Smooth muscle cell (in vitro differentiated cells): ENCODE measurements around the gene RASSF3. TPM values are rescaled to one million over a fixed set of nuclear protein-coding genes. Genes with fewer than 3 reads are reported as not detected.

Experiments used
- DNase-seq: peaks from one replicate; lab custom pipeline; 2025; ENCODE audit not compliant: unreplicated experiment; lab: John Stamatoyannopoulos, UW
- H2AFZ ChIP-seq: fragments of 200-600 bp; sonication (generic); 2 replicates; pipeline ENCODE4 v1.6.0; 2016; ENCODE audit warnings: antibody characterized with exemption, low read depth, mild to moderate bottlenecking
- H3F3A ChIP-seq: fragments of 200-600 bp; sonication (generic); 2 replicates; pipeline ENCODE4 v1.6.0; 2017; ENCODE audit warnings: antibody characterized with exemption, low read depth
- H3K27ac ChIP-seq: fragments of 200-600 bp; sonication (generic); 2 replicates; pipeline ENCODE4 v1.5.1; 2016; ENCODE audit warnings: low read depth, mild to moderate bottlenecking
- H3K27me3 ChIP-seq: fragments of 200-600 bp; sonication (generic); 2 replicates; pipeline ENCODE4 v1.6.1; 2016; ENCODE audit warnings: low read depth, mild to moderate bottlenecking
- H3K36me3 ChIP-seq: fragments of 200-600 bp; sonication (generic); 2 replicates; pipeline ENCODE4 v1.5.1; 2016; ENCODE audit warnings: low read depth
- H3K4me1 ChIP-seq: fragments of 200-600 bp; sonication (generic); 2 replicates; pipeline ENCODE4 v1.5.1; 2016; ENCODE audit warnings: low read depth
- H3K4me2 ChIP-seq: fragments of 200-600 bp; sonication (generic); 2 replicates; pipeline ENCODE4 v1.6.0; 2016; ENCODE audit warnings: mild to moderate bottlenecking
- H3K4me3 ChIP-seq: fragments of 200-600 bp; sonication (generic); 2 replicates; pipeline ENCODE4 v1.5.1; 2016; ENCODE audit warnings: mild to moderate bottlenecking
- H3K79me2 ChIP-seq: fragments of 200-600 bp; sonication (generic); 2 replicates; pipeline ENCODE4 v1.6.0; 2016; ENCODE audit warnings: low read depth, mild to moderate bottlenecking
- H3K9ac ChIP-seq: fragments of 200-600 bp; sonication (generic); 2 replicates; pipeline ENCODE4 v1.6.0; 2016; ENCODE audit warnings: low read depth
- H3K9me3 ChIP-seq: fragments of 200-600 bp; sonication (generic); replicated peaks from 2 replicates; pipeline ENCODE4 v1.5.1; 2016; ENCODE audit warnings: low read depth
- H4K20me1 ChIP-seq: fragments of 200-600 bp; sonication (generic); 2 replicates; pipeline ENCODE4 v1.6.0; 2016; ENCODE audit warnings: low read depth
- CTCF ChIP-seq: fragments of 200-600 bp; sonication (generic); IDR thresholded peaks from 2 replicates; pipeline ENCODE4 v1.5.1; 2017; ENCODE audit warnings: borderline replicate concordance, mild to moderate bottlenecking, antibody characterized with exemption; ENCODE audit not compliant: insufficient read depth, poor library complexity, severe bottlenecking
- WGBS: methylation state at CpG from one replicate; pipeline ENCODE4 v1.1.7; 2016; ENCODE audit warnings: low lambda C conversion rate; 5-methylcytosine and 5-hydroxymethylcytosine counted together
- microRNA counts: library from miRNA; unstranded; fragments of <30 nt; microRNA quantifications from one replicate; lab custom pipeline; 2016
- microRNA-seq: library from miRNA; unstranded; fragments of <30 nt; microRNA quantifications from one replicate; pipeline ENCODE4, GENCODE V29; 2016; ENCODE audit warnings: borderline number of aligned reads
- polyA plus RNA-seq: library from polyadenylated mRNA; unstranded; fragments of >200 nt; fragmentation: Nextera tagmentation; extraction: Ambion mirVana; gene quantifications from 2 replicates; pipeline ENCODE4 v1.2.1, GENCODE V29; 2016
- small RNA-seq: library from RNA; depleted of rRNA; stranded (forward); fragments of <200 nt; gene quantifications from one replicate; pipeline ENCODE3, GENCODE V24; 2014
- total RNA-seq: library from RNA; depleted of rRNA; stranded (reverse); fragments of >200 nt; gene quantifications from 2 replicates; pipeline ENCODE4 v1.2.3, GENCODE V29; 2014

RASSF3 gene
- total and polyA plus RNA-seq, 2 experiments from 2014 or later = 1.2 to 5.6 TPM

GRCh38 chr12:64746663-64747062, 136.4 kb downstream of the RASSF3 start:
- Histone ChIP-seq H3K9ac (no peak overlapping the region), H3K79me2 (no peaks in the 10 kb centered on the region), H2AFZ (no peak overlapping the region), H3K27ac (no peak overlapping the region), H3K4me2 (no peak overlapping the region), H3K4me1 (peaks cover 3% of the 10 kb centered on the region), H3K36me3 (peaks cover 11% of the 10 kb centered on the region), H4K20me1 (no peaks in the 10 kb centered on the region), H3K4me3 (no peak overlapping the region), H3K9me3 (no peaks in the 10 kb centered on the region), H3K27me3 (no peaks in the 10 kb centered on the region), H3F3A (no peaks in the 10 kb centered on the region)
- no peak for DNase-seq
- WGBS = 73% methylated on average over 2 of the region's 2 CpGs
- no peak for TF ChIP-seq CTCF

MicroRNA genes within 50 kb of the gene (microRNA counts, 767-probe panel; counts per million panel counts)
- 183 counts per million for microRNA hsa-miR-548c-3p (lab: Ali Mortazavi, UCI)
- microRNA hsa-miR-548c-5p (lab: Ali Mortazavi, UCI) = 183 counts per million
- 183 counts per million for microRNA hsa-miR-548z (lab: Ali Mortazavi, UCI)

Small RNA genes within 50 kb of the gene (microRNA-seq; reads per million reads assigned to microRNA genes)
- gene MIR548C (not detected), gene MIR548Z (not detected)

Small RNA genes within 50 kb of the gene (small RNA-seq; reads per million reads assigned to genes)
- gene MIR548C (not detected), gene MIR548Z (not detected), gene RF00137 (not detected)

Other genes with a start within 250 kb of the RASSF3 start
- gene C12orf56, start 219.7 kb upstream of the RASSF3 start, total RNA-seq = 0.40 and 1.1 TPM in 2 replicates
- gene C12orf56, start 219.7 kb upstream of the RASSF3 start, polyA plus RNA-seq = 0.67 TPM in 1 of 2 replicates, not detected in the other
- gene XPOT, start 206.1 kb upstream of the RASSF3 start, total RNA-seq = 70.7 and 74.7 TPM in 2 replicates
- gene XPOT, start 206.1 kb upstream of the RASSF3 start, polyA plus RNA-seq = 42.9 and 45.5 TPM in 2 replicates
- 28.9 and 38.3 TPM in 2 replicates for gene TBK1, start 158.4 kb upstream of the RASSF3 start, total RNA-seq
- gene TBK1, start 158.4 kb upstream of the RASSF3 start, polyA plus RNA-seq = 11.9 and 16.8 TPM in 2 replicates
- 61.8 and 64.9 TPM in 2 replicates for gene GNS, start 148.9 kb downstream of the RASSF3 start, total RNA-seq
- 31.1 and 36.4 TPM in 2 replicates for gene GNS, start 148.9 kb downstream of the RASSF3 start, polyA plus RNA-seq
- 0.54 and 0.67 TPM in 2 replicates for gene TBC1D30, start 214.2 kb downstream of the RASSF3 start, total RNA-seq
- gene TBC1D30, start 214.2 kb downstream of the RASSF3 start, polyA plus RNA-seq = 2.3 and 3.8 TPM in 2 replicates